Suprapubic skin (tissue), 3 donors: ENCODE results near the gene TBC1D2B.

Experiments
- CTCF ChIP-seq, 2 donors: fragments of 200-600 bp in 1 of 2; fragments of 450-650 bp in 1 of 2; sonication (generic) in 1 of 2; IDR thresholded peaks; one replicate each; pipeline ENCODE4 v1.5.1; 2016 to 2019; ENCODE audit warnings: antibody characterized with exemption in 2 of 2, mild to moderate bottlenecking in 1 of 2, moderate library complexity in 1 of 2
- POLR2A ChIP-seq, 2 donors: fragments of 450-650 bp; IDR thresholded peaks; one replicate each; pipeline ENCODE4 v1.6.1; 2017; ENCODE audit warnings: antibody characterized with exemption in 2 of 2, mild to moderate bottlenecking in 2 of 2, moderate library complexity in 2 of 2

- TF ChIP-seq CTCF (IDR thresholded peaks at IDR 0.05) (no peak), POLR2A (IDR thresholded peaks at IDR 0.05) (no peak)
Observed at GRCh38 chr15:78105476-78106241, 28.1 kb upstream of the TBC1D2B start.
